HEK293 (cell line): ENCODE measurements around the gene UBE2G1.
A peak's percentile ranks its signal among the peaks of the same experiment; 100 is the strongest.

ENCODE experiments used
- CTCF ChIA-PET: fragments of 350-600 bp; formaldehyde crosslinking; extraction: SDS; loops from one replicate; lab custom pipeline; 2021; ENCODE audit warnings: antibody characterized with exemption; lab: Yijun Ruan, JAX
- POLR2A ChIA-PET: fragments of 300-600 bp; formaldehyde crosslinking; extraction: SDS; loops from one replicate; lab custom pipeline; 2020; ENCODE audit warnings: antibody characterized with exemption, inconsistent platforms; lab: Yijun Ruan, JAX
- H3K27ac ChIP-seq: fragments of 200-500 bp; sonication (Bioruptor generic); 2 replicates; pipeline ENCODE4 v1.5.1; 2014; ENCODE audit warnings: low read depth, low read length, control low read depth, inconsistent platforms; ENCODE audit errors: extremely low read depth
- H3K36me3 ChIP-seq, 2 experiments: fragments of 200-500 bp in 1 of 2; sonication (Bioruptor generic) in 1 of 2; 1 replicate in 1 of 2; 2 replicates in 1 of 2; pipeline ENCODE4 v1.5.1; 2014 to 2017; ENCODE audit warnings: inconsistent platforms in 2 of 2, low read length in 2 of 2; ENCODE audit not compliant: control insufficient read depth in 2 of 2, insufficient read depth in 1 of 2
- H3K4me1 ChIP-seq: fragments of 200-500 bp; sonication (Bioruptor generic); 2 replicates; pipeline ENCODE4 v1.5.1; 2014; ENCODE audit warnings: mild to moderate bottlenecking, low read length, inconsistent platforms; ENCODE audit not compliant: control insufficient read depth, insufficient read depth
- H3K4me3 ChIP-seq: 2 replicates; pipeline ENCODE4 v1.5.1; 2011; ENCODE audit warnings: low read depth, mild to moderate bottlenecking, control low read depth, low read length, moderate library complexity
- H3K9me3 ChIP-seq: fragments of 200-500 bp; sonication (Bioruptor generic); 2 replicates; pipeline ENCODE4 v1.5.1; 2014; ENCODE audit warnings: low read depth, low read length, inconsistent platforms; ENCODE audit not compliant: control insufficient read depth, insufficient read depth
- FEZF1 ChIP-seq: fragments of 450-650 bp; formaldehyde crosslinking; IDR thresholded peaks from 2 replicates; pipeline ENCODE4 v1.5.1; 2016; ENCODE audit warnings: missing biosample characterization, missing genetic modification characterization
- GFI1B ChIP-seq: fragments of 450-650 bp; formaldehyde crosslinking; IDR thresholded peaks from 2 replicates; pipeline ENCODE4 v1.5.1; 2016; ENCODE audit warnings: missing biosample characterization, missing genetic modification characterization
- ZNF10 ChIP-seq: fragments of 450-650 bp; formaldehyde crosslinking; IDR thresholded peaks from 2 replicates; pipeline ENCODE4 v1.5.1; 2017; ENCODE audit warnings: missing biosample characterization, missing genetic modification characterization
- ZNF335 ChIP-seq: fragments of 450-650 bp; formaldehyde crosslinking; conservative IDR thresholded peaks from 2 replicates; pipeline ENCODE4 v1.5.1; 2016; ENCODE audit warnings: missing biosample characterization, missing genetic modification characterization
- ZNF341 ChIP-seq: fragments of 450-650 bp; formaldehyde crosslinking; IDR thresholded peaks from 2 replicates; pipeline ENCODE4; 2016; ENCODE audit warnings: low read depth, missing biosample characterization, missing genetic modification characterization
- ZNF366 ChIP-seq: fragments of 450-650 bp; formaldehyde crosslinking; conservative IDR thresholded peaks from 2 replicates; pipeline ENCODE4 v1.5.1; 2016; ENCODE audit warnings: missing biosample characterization, missing genetic modification characterization
- ZNF501 ChIP-seq: fragments of 450-650 bp; formaldehyde crosslinking; IDR thresholded peaks from 2 replicates; pipeline ENCODE4 v1.5.1; 2016; ENCODE audit warnings: missing biosample characterization, missing genetic modification characterization
- ZNF548 ChIP-seq: fragments of 450-650 bp; formaldehyde crosslinking; IDR thresholded peaks from 2 replicates; pipeline ENCODE4 v1.5.1; 2016; ENCODE audit warnings: missing biosample characterization, missing genetic modification characterization
- ZNF621 ChIP-seq: fragments of 450-650 bp; formaldehyde crosslinking; IDR thresholded peaks from 2 replicates; pipeline ENCODE4 v1.5.1; 2017; ENCODE audit warnings: missing biosample characterization, missing genetic modification characterization
- ZNF670 ChIP-seq: fragments of 450-650 bp; formaldehyde crosslinking; IDR thresholded peaks from 2 replicates; pipeline ENCODE4 v1.5.1; 2016; ENCODE audit warnings: missing biosample characterization, missing genetic modification characterization, low read depth
- ZNF792 ChIP-seq: fragments of 450-650 bp; formaldehyde crosslinking; IDR thresholded peaks from 2 replicates; pipeline ENCODE4 v1.5.1; 2016; ENCODE audit warnings: missing biosample characterization, missing genetic modification characterization
- ZNF830 ChIP-seq: fragments of 450-650 bp; IDR thresholded peaks from 2 replicates; pipeline ENCODE4 v1.5.0; 2018; ENCODE audit warnings: missing biosample characterization, missing genetic modification characterization, low read depth, mild to moderate bottlenecking, moderate library complexity
- ZSCAN30 ChIP-seq: fragments of 450-650 bp; IDR thresholded peaks from 2 replicates; pipeline ENCODE4 v1.5.1; 2018; ENCODE audit warnings: missing biosample characterization, mild to moderate bottlenecking, missing genetic modification characterization, moderate library complexity
- TF ChIP-seq, protein P1 (sequence below): fragments of 450-650 bp; formaldehyde crosslinking; IDR thresholded peaks from 2 replicates; pipeline ENCODE4 v1.5.1; 2017; ENCODE audit warnings: missing biosample characterization, missing genetic modification characterization
- TF ChIP-seq, protein P2 (sequence below): sonication (generic); formaldehyde crosslinking; IDR thresholded peaks from 2 replicates; pipeline ENCODE4 v1.8.1; 2022; ENCODE audit warnings: mild to moderate bottlenecking, moderate library complexity, missing genetic modification reagents
- TF ChIP-seq, protein P3 (sequence below): fragments of 450-650 bp; formaldehyde crosslinking; IDR thresholded peaks from 2 replicates; pipeline ENCODE4 v1.5.1; 2016; ENCODE audit warnings: missing biosample characterization, missing genetic modification characterization
- TF ChIP-seq, protein P4 (sequence below): fragments of 450-650 bp; formaldehyde crosslinking; IDR thresholded peaks from 2 replicates; pipeline ENCODE4 v1.5.1; 2017; ENCODE audit warnings: missing biosample characterization, missing genetic modification characterization

UBE2G1 gene

DNA sequence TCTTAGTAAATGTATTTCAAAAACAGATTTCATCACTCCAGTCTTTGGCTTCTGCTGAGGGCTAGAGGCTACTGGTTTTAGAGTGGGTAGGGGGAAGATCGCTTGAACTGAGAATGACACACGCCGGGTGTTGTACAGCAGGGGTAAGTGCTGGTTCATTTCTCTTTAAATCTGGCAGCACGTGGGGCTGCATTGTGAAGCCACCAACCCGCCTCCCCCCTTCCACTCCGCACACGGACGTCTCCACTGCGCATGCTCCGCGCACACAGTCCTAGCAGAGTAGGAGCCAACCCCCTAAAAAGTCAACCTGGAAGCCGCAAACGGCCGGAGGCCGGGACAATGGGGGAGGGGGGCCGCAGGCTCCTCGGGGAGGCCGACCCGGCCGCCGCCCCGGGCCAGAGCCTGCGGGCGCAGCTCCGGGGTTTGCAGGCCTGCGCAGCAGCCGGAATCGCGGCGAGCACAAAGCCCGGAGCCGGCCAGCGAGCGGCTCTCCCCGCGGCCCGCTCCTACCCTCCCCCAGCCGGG, 1.3 kb downstream of the UBE2G1 start (continued):
- TF ChIP-seq, protein P1, sequence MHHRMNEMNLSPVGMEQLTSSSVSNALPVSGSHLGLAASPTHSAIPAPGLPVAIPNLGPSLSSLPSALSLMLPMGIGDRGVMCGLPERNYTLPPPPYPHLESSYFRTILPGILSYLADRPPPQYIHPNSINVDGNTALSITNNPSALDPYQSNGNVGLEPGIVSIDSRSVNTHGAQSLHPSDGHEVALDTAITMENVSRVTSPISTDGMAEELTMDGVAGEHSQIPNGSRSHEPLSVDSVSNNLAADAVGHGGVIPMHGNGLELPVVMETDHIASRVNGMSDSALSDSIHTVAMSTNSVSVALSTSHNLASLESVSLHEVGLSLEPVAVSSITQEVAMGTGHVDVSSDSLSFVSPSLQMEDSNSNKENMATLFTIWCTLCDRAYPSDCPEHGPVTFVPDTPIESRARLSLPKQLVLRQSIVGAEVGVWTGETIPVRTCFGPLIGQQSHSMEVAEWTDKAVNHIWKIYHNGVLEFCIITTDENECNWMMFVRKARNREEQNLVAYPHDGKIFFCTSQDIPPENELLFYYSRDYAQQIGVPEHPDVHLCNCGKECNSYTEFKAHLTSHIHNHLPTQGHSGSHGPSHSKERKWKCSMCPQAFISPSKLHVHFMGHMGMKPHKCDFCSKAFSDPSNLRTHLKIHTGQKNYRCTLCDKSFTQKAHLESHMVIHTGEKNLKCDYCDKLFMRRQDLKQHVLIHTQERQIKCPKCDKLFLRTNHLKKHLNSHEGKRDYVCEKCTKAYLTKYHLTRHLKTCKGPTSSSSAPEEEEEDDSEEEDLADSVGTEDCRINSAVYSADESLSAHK: 0 out of 2 replicates have a peak, but pooled peaks have one; percentile 27
- TF ChIP-seq FEZF1 (tag by site-specific recombination): peak; percentile 61
- TF ChIP-seq ZNF501 (tag by site-specific recombination): no peak
- TF ChIP-seq ZNF621 (tag by site-specific recombination): no peak
- TF ChIP-seq ZNF548: no peak
- peak; percentile 60; the same call in 1 of the 2 replicates for TF ChIP-seq ZNF366 (tag by site-specific recombination)
- TF ChIP-seq ZSCAN30: peak; percentile 66; the same call in 1 of the 2 replicates
- no peak for TF ChIP-seq ZNF830 (tag by site-specific recombination)
- peak; percentile 89 for TF ChIP-seq ZNF341

DNA sequence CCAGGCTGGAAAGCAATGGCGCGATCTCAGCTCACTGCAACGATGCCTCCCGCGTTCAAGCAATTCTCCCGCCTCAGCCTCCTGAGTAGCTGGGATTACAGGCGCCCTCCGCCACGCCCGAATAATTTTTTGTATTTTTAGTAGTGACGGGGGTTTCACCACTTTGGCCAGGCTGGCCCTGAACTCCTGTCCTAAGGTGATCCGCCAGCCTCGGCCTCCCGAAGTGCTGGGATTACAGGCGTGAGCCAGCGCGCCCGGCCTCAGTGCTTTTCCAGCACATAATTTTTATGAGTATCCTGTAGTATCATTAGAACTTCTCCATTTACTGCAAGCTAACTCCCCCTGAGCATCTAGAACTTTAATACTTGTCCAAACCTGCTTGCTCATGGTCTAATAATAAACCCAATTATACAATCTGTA, 1.8 kb downstream of the UBE2G1 start:
- H3K4me1 ChIP-seq: peaks cover 11% of the 10 kb centered on the region
- H3K4me3 ChIP-seq: peak overlapping the region; percentile 95
- H3K36me3 ChIP-seq: peaks cover 0 to 4% of the 10 kb centered on the region in 2 experiments; a peak in 1 of 3 replicates
- POLR2A ChIA-PET: no interaction called here
- no peaks in the 10 kb centered on the region for H3K9me3 ChIP-seq
- CTCF ChIA-PET: interaction anchor here (0.6 kb wide), 1 partner anchor 162 kb away, joined by 4 read pairs; no protein-coding TSS in a partner anchor
- H3K27ac ChIP-seq: peak overlapping the region; percentile 98
- TF ChIP-seq, protein P2, sequence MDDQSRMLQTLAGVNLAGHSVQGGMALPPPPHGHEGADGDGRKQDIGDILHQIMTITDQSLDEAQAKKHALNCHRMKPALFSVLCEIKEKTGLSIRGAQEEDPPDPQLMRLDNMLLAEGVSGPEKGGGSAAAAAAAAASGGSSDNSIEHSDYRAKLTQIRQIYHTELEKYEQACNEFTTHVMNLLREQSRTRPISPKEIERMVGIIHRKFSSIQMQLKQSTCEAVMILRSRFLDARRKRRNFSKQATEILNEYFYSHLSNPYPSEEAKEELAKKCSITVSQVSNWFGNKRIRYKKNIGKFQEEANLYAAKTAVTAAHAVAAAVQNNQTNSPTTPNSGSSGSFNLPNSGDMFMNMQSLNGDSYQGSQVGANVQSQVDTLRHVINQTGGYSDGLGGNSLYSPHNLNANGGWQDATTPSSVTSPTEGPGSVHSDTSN: no peak
- TF ChIP-seq, protein P3, sequence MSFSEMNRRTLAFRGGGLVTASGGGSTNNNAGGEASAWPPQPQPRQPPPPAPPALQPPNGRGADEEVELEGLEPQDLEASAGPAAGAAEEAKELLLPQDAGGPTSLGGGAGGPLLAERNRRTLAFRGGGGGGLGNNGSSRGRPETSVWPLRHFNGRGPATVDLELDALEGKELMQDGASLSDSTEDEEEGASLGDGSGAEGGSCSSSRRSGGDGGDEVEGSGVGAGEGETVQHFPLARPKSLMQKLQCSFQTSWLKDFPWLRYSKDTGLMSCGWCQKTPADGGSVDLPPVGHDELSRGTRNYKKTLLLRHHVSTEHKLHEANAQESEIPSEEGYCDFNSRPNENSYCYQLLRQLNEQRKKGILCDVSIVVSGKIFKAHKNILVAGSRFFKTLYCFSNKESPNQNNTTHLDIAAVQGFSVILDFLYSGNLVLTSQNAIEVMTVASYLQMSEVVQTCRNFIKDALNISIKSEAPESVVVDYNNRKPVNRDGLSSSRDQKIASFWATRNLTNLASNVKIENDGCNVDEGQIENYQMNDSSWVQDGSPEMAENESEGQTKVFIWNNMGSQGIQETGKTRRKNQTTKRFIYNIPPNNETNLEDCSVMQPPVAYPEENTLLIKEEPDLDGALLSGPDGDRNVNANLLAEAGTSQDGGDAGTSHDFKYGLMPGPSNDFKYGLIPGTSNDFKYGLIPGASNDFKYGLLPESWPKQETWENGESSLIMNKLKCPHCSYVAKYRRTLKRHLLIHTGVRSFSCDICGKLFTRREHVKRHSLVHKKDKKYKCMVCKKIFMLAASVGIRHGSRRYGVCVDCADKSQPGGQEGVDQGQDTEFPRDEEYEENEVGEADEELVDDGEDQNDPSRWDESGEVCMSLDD (tag by site-specific recombination): no peak
- TF ChIP-seq ZNF792: no peak
- no peak for TF ChIP-seq ZNF670 (tag by site-specific recombination)
- peak; percentile 77 for TF ChIP-seq ZNF335 (tag by site-specific recombination)
- TF ChIP-seq, protein P4, sequence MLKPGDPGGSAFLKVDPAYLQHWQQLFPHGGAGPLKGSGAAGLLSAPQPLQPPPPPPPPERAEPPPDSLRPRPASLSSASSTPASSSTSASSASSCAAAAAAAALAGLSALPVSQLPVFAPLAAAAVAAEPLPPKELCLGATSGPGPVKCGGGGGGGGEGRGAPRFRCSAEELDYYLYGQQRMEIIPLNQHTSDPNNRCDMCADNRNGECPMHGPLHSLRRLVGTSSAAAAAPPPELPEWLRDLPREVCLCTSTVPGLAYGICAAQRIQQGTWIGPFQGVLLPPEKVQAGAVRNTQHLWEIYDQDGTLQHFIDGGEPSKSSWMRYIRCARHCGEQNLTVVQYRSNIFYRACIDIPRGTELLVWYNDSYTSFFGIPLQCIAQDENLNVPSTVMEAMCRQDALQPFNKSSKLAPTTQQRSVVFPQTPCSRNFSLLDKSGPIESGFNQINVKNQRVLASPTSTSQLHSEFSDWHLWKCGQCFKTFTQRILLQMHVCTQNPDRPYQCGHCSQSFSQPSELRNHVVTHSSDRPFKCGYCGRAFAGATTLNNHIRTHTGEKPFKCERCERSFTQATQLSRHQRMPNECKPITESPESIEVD (tag by site-specific recombination): peak; percentile 48; the same call in 1 of the 2 replicates
- no peak for TF ChIP-seq ZNF10 (tag by site-specific recombination)
- no peak for TF ChIP-seq GFI1B (tag by site-specific recombination)
